ENCODE results near the gene RAB40B. TPM values are rescaled to one million over a fixed set of nuclear protein-coding genes. Genes with fewer than 3 reads are reported as not detected.

Gene RAB40B
- polyA plus RNA-seq, 1 donor (not counting 4 experiments of a cell fraction or from before 2014, with no cell fraction given) = 10.6 TPM

DNA sequence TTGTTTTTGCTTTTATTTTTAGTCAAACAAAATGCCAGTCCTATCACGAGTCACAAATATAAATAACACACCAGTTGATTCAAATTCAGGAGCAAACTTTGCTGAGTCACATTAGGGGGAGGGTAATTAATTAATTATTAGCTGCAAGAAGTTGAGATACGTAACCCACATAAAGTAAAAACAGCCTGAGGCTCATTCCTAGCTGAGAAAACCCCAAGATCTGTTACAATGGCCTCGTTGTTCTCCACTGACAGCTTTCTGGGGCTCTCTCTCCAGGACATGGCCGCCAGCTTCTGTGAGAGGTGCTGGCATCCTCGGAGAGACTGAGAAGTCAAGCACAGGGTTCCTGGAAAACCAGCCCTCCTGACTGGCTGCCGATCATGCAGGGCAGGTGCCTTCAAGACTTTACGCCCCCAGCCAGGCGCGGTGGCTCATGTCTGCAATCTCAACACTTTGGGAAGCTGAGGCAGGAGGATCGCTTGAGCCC lies 11.1 kb downstream of the RAB40B start:
- FAIRE-seq (peak; percentile 68), DNase-seq (ENCODE audit: low read depth, low spot score) (peak; percentile 33)
- H3K27ac ChIP-seq (ENCODE audit: control insufficient read depth, insufficient read depth, low read length) = peak overlapping the region; percentile 26
- peak overlapping the region; percentile 55 for H3K4me2 ChIP-seq (ENCODE audit: control insufficient read depth, extremely low read depth, insufficient read depth, low read depth, low read length)
- H3K9me1 ChIP-seq (ENCODE audit: control insufficient read depth, extremely low read depth, insufficient read depth, low read length) = no peaks in the 10 kb centered on the region
- H3K9me3 ChIP-seq (ENCODE audit: control insufficient read depth, low read depth, low read length) = no peaks in the 10 kb centered on the region
- H3K36me3 ChIP-seq (ENCODE audit: control insufficient read depth in 2 of 2, extremely low read depth in 1 of 2, insufficient read depth in 2 of 2, low read length in 2 of 2) = peaks cover 0 to 5% of the 10 kb centered on the region in 2 experiments
- peak overlapping the region; percentile 46 for H2AFZ ChIP-seq (ENCODE audit: control insufficient read depth, low read length)
- peaks cover 11% of the 10 kb centered on the region for H3K4me1 ChIP-seq (ENCODE audit: control insufficient read depth, extremely low read depth, insufficient read depth, low read length)
- TF ChIP-seq CTCF (optimal IDR thresholded peaks at IDR 0.05 in 1 of 3, IDR thresholded peaks at IDR 0.05 in 1 of 3, conservative IDR thresholded peaks at IDR 0.05 in 1 of 3; ENCODE audit: extremely low read depth in 1 of 3, insufficient read depth in 2 of 3, low read length in 3 of 3) = no peak
- no peak for TF ChIP-seq EZH2 (IDR thresholded peaks at IDR 0.05; ENCODE audit: low read length)
- H3K9ac ChIP-seq (ENCODE audit: control insufficient read depth, extremely low read depth, insufficient read depth, low read length) = peak overlapping the region; percentile 34
- H3K27me3 ChIP-seq (ENCODE audit: control insufficient read depth, extremely low read depth, insufficient read depth, low read length) = no peaks in the 10 kb centered on the region
- dilution Hi-C loops (cut with MboI; ENCODE audit: extremely low pct_ligation_motif_present, low sequenced_read_pairs) = no loop called here
- no peaks in the 10 kb centered on the region for H4K20me1 ChIP-seq (ENCODE audit: control insufficient read depth, extremely low read depth, insufficient read depth, low read length)
- no peak overlapping the region for H3K4me3 ChIP-seq (ENCODE audit: control insufficient read depth in 2 of 3, extremely low read depth in 1 of 3, insufficient read depth in 2 of 3, low read depth in 1 of 3, low read length in 3 of 3)
- peaks cover 2% of the 10 kb centered on the region for H3K79me2 ChIP-seq (ENCODE audit: control insufficient read depth, insufficient read depth, low read length)

DNA sequence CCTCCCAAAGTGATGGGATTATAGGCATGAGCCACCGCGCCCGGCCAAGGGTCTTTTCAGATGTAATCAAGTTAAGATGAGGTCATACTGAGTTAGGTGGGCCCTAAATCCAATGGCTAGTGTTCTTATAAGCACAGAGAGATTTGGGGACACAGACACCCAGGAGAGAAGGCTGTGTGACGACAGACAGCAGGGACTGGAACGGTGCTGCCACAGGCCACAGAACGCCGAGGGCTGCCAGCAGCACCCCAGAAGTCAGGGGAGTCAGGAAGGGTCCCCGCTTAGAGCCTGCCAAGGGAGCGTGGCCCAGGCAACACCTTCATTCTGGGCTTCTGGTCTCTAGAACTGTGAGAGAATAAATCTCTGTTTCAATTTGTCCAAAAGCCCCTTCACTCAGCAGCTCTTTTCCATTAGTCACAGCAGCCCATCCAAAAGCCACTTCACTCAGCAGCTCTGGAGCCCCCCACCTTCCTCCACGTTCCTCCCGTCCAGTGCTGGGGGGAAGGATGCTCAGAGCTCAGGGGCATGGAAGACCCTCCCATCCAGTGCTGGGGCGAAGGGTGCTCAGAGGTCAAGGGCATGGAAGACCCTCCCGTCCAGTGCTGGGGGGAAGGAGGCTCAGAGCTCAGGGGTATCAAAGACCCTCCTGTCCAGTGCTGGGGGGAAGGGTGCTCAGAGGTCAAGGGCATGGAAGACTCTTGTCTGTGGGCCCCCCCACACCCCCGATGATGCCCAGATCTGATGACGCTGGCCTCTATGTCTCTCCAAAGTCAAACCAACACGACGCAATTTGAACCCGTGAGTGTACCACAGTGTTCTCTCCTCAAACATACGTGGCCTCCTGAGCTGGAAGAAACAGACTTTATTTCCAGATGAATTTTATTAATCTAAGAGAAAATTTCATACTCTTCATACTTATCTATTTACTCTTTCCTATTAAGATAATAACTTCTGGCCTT lies 11.9 kb downstream of the RAB40B start:
- no peaks in the 10 kb centered on the region for H4K20me1 ChIP-seq (ENCODE audit: control insufficient read depth, extremely low read depth, insufficient read depth, low read length)
- FAIRE-seq (no peak), DNase-seq (ENCODE audit: low read depth, low spot score) (no peak)
- H3K4me1 ChIP-seq (ENCODE audit: control insufficient read depth, extremely low read depth, insufficient read depth, low read length) = peaks cover 11% of the 10 kb centered on the region
- no peak overlapping the region for H3K4me3 ChIP-seq (ENCODE audit: control insufficient read depth in 2 of 3, extremely low read depth in 1 of 3, insufficient read depth in 2 of 3, low read depth in 1 of 3, low read length in 3 of 3)
- no peaks in the 10 kb centered on the region for H3K9me3 ChIP-seq (ENCODE audit: control insufficient read depth, low read depth, low read length)
- no peak overlapping the region for H3K27ac ChIP-seq (ENCODE audit: control insufficient read depth, insufficient read depth, low read length)
- no peaks in the 10 kb centered on the region for H3K27me3 ChIP-seq (ENCODE audit: control insufficient read depth, extremely low read depth, insufficient read depth, low read length)
- TF ChIP-seq EZH2 (IDR thresholded peaks at IDR 0.05; ENCODE audit: low read length) (no peak), CTCF (optimal IDR thresholded peaks at IDR 0.05 in 1 of 3, IDR thresholded peaks at IDR 0.05 in 1 of 3, conservative IDR thresholded peaks at IDR 0.05 in 1 of 3; ENCODE audit: extremely low read depth in 1 of 3, insufficient read depth in 2 of 3, low read length in 3 of 3) (no peak)
- H3K36me3 ChIP-seq (ENCODE audit: control insufficient read depth in 2 of 2, extremely low read depth in 1 of 2, insufficient read depth in 2 of 2, low read length in 2 of 2) = peaks cover 0 to 5% of the 10 kb centered on the region in 2 experiments
- peaks cover 2% of the 10 kb centered on the region for H3K79me2 ChIP-seq (ENCODE audit: control insufficient read depth, insufficient read depth, low read length)
- peak overlapping the region; percentile 34 for H3K9ac ChIP-seq (ENCODE audit: control insufficient read depth, extremely low read depth, insufficient read depth, low read length)
- peak overlapping the region; percentile 31 for H2AFZ ChIP-seq (ENCODE audit: control insufficient read depth, low read length)
- H3K4me2 ChIP-seq (ENCODE audit: control insufficient read depth, extremely low read depth, insufficient read depth, low read depth, low read length) = peak overlapping the region; percentile 55
- dilution Hi-C loops (cut with MboI; ENCODE audit: extremely low pct_ligation_motif_present, low sequenced_read_pairs) = no loop called here
- H3K9me1 ChIP-seq (ENCODE audit: control insufficient read depth, extremely low read depth, insufficient read depth, low read length) = no peaks in the 10 kb centered on the region
